ENCODE data around the gene ULK3. TPM values are rescaled to one million over a fixed set of nuclear protein-coding genes. Genes with fewer than 3 reads are reported as not detected.

ULK3 gene
- 40.3 TPM for total RNA-seq
- long read RNA-seq, transcript ULK3-222 (15 exons, 2,951 nt), result minor isoform, 8 of 115 reads
- long read RNA-seq, transcript ULK3-220 (16 exons, 2,611 nt), result minor isoform, 12 of 115 reads
- long read RNA-seq, transcript ULK3-201 (16 exons, 2,623 nt), result major isoform, 14 of 115 reads
- long read RNA-seq, partial matches to known transcripts, result 30 of 115 reads
- long read RNA-seq, other reads (novel, unspliced or antisense), result 47 of 115 reads

- peaks cover 55% of the 10 kb centered on the region for H3K36me3 ChIP-seq
- peak within 1 kb of the TSS; percentile 99 for H3K4me3 ChIP-seq
- H3K9me3 ChIP-seq, result no peaks in the 10 kb centered on the region
- H3K27ac ChIP-seq, result peak within 1 kb of the TSS; percentile 86
- H3K4me1 ChIP-seq, result peaks cover 18% of the 10 kb centered on the region
- intact Hi-C loops (cut with DNase I), result no loop called here
- peak; percentile 96 for ATAC-seq
- TF ChIP-seq CTCF (IDR thresholded peaks at IDR 0.05), result peak; percentile 60
- DNase-seq, result peak; percentile 94
- no peaks in the 10 kb centered on the region for H3K27me3 ChIP-seq (ENCODE audit: low read depth)
Measured at GRCh38 chr15:74842581-74843444, at the start of gene ULK3. Gene ULK3, minus strand, starts transcription at chr15:74843156. Its CDS starts 51 bp downstream, at chr15:74843105.

GRCh38 chr15:74892313-74892712 is 49.4 kb upstream of the ULK3 start:
- H3K27ac ChIP-seq, result no peak overlapping the region
- intact Hi-C loops (cut with DNase I), result no loop called here

GRCh38 chr15:74891469-74891868 is 48.5 kb upstream of the ULK3 start:
- no peak for TF ChIP-seq CTCF (IDR thresholded peaks at IDR 0.05)
- intact Hi-C loops (cut with DNase I), result no loop called here
- ATAC-seq, result no peak
- Histone ChIP-seq H3K9me3 (no peaks in the 10 kb centered on the region), H3K27ac (no peak overlapping the region), H3K27me3 (ENCODE audit: low read depth) (no peaks in the 10 kb centered on the region), H3K4me3 (no peak overlapping the region), H3K4me1 (peaks cover 20% of the 10 kb centered on the region), H3K36me3 (peaks cover 23% of the 10 kb centered on the region)
- DNase-seq, result no peak

More at GRCh38 chr15:74892313-74892712, 49.4 kb upstream of the ULK3 start:
- DNase-seq (no peak), ATAC-seq (no peak)
- no peak for TF ChIP-seq CTCF (IDR thresholded peaks at IDR 0.05)
- H3K4me1 ChIP-seq, result peaks cover 20% of the 10 kb centered on the region
- no peaks in the 10 kb centered on the region for H3K27me3 ChIP-seq (ENCODE audit: low read depth)
- H3K36me3 ChIP-seq, result peaks cover 25% of the 10 kb centered on the region
- H3K4me3 ChIP-seq, result no peak overlapping the region
- no peaks in the 10 kb centered on the region for H3K9me3 ChIP-seq

GRCh38 chr15:74890665-74890960 is 47.7 kb upstream of the ULK3 start:
- H3K27ac ChIP-seq, result peak overlapping the region; percentile 81
- H3K36me3 ChIP-seq, result peaks cover 19% of the 10 kb centered on the region
- DNase-seq, result no peak
- H3K27me3 ChIP-seq (ENCODE audit: low read depth), result no peaks in the 10 kb centered on the region
- intact Hi-C loops (cut with DNase I), result no loop called here
- H3K9me3 ChIP-seq, result no peaks in the 10 kb centered on the region
- ATAC-seq, result no peak
- no peak for TF ChIP-seq CTCF (IDR thresholded peaks at IDR 0.05)
- H3K4me3 ChIP-seq, result peak overlapping the region; percentile 99
- peaks cover 20% of the 10 kb centered on the region for H3K4me1 ChIP-seq

GRCh38 chr15:74889883-74890664 is 47.1 kb upstream of the ULK3 start, which contains the start of gene MPI:
Gene MPI, plus strand, starts transcription at chr15:74890042. Its CDS starts 32 bp downstream, at chr15:74890074.
- intact Hi-C loops (cut with DNase I), result no loop called here
- peak; percentile 92 for DNase-seq
- H3K9me3 ChIP-seq, result no peaks in the 10 kb centered on the region
- H3K4me3 ChIP-seq, result peak within 1 kb of the TSS; percentile 99
- H3K4me1 ChIP-seq, result peaks cover 20% of the 10 kb centered on the region
- ATAC-seq, result peak; percentile 96 to 99
- peaks cover 19% of the 10 kb centered on the region for H3K36me3 ChIP-seq
- no peak for TF ChIP-seq CTCF (IDR thresholded peaks at IDR 0.05)
- peak within 1 kb of the TSS; percentile 81 for H3K27ac ChIP-seq
- H3K27me3 ChIP-seq (ENCODE audit: low read depth), result no peaks in the 10 kb centered on the region

Measured in lower lobe of right lung (tissue), 2 donors.